ENCODE measurements around the gene CD27.

Gene CD27

GRCh38 chr12:6500466-6500865, 55.7 kb downstream of the CD27 start:
- TF ChIP-seq CTCF (IDR thresholded peaks at IDR 0.05; ENCODE audit: control insufficient read depth, insufficient read depth, low read depth, low read length, missing control alignments): no peak
- DNase-seq (ENCODE audit: low read depth): no peak
- H3K4me3 ChIP-seq (ENCODE audit: control insufficient read depth, low read depth, low read length): no peak overlapping the region
